Gastroesophageal sphincter (tissue), 4 donors: ENCODE results near the gene FANCL. TPM values are rescaled to one million over a fixed set of nuclear protein-coding genes. Genes with fewer than 3 reads are reported as not detected.
"Not testable (repeated sequence)": the region's sequence is repeated elsewhere in the genome, so short reads cannot be mapped to it uniquely, and the experiment has no call there.

Experiments
- ATAC-seq: fragments of 150-250 bp; one replicate; pipeline ENCODE4 v1.9.1; 2016; ENCODE audit warnings: mild to moderate bottlenecking, moderate library complexity
- H3K27ac ChIP-seq, 4 donors: fragments of 200-600 bp; sonication (generic) in 3 of 4; 1 replicate in 3 of 4; 2 replicates in 1 of 4; pipeline ENCODE4 v1.5.1; 2016 to 2019
- H3K27me3 ChIP-seq: fragments of 200-600 bp; sonication (generic); one replicate; pipeline ENCODE4 v1.5.1; 2019
- H3K36me3 ChIP-seq, 2 donors: fragments of 200-600 bp; sonication (generic); one replicate each; pipeline ENCODE4 v1.5.1; 2019; ENCODE audit warnings: control low read depth in 1 of 2
- H3K4me1 ChIP-seq, 3 donors: fragments of 200-600 bp; sonication (generic); 1 replicate in 2 of 3; 2 replicates in 1 of 3; pipeline ENCODE4 v1.5.1; 2016 to 2019; ENCODE audit warnings: control low read depth in 2 of 3
- H3K4me3 ChIP-seq, 2 donors: fragments of 200-600 bp; sonication (generic); one replicate each; pipeline ENCODE4 v1.5.1; 2019; ENCODE audit warnings: mild to moderate bottlenecking in 1 of 2, moderate library complexity in 1 of 2
- H3K9me3 ChIP-seq, 3 donors: fragments of 200-600 bp; sonication (generic); one replicate each; pipeline ENCODE4 v1.5.1; 2017 to 2019; ENCODE audit warnings: control low read depth in 2 of 3
- EP300 ChIP-seq: sonication (generic); formaldehyde crosslinking; IDR thresholded peaks from one replicate; pipeline ENCODE4 v1.6.1; 2017; ENCODE audit warnings: antibody characterized with exemption, mild to moderate bottlenecking
- POLR2A ChIP-seq, 2 donors: fragments of 450-650 bp; IDR thresholded peaks; one replicate each; pipeline ENCODE4 v1.6.1; 2017; ENCODE audit warnings: antibody characterized with exemption in 2 of 2, mild to moderate bottlenecking in 2 of 2, moderate library complexity in 1 of 2
- POLR2AphosphoS5 ChIP-seq: sonication (generic); formaldehyde crosslinking; IDR thresholded peaks from one replicate; pipeline ENCODE4 v1.6.1; 2017; ENCODE audit warnings: antibody characterized with exemption
- WGBS, 2 donors: methylation state at CpG; one replicate each; pipeline ENCODE4 v1.1.5; 2018; ENCODE audit warnings: low coverage in 1 of 2; 5-methylcytosine and 5-hydroxymethylcytosine counted together
- total RNA-seq, 4 donors: library from RNA; depleted of rRNA; stranded (reverse); fragments of >200 nt; gene quantifications; one replicate each; pipeline ENCODE4 v1.1.0, GENCODE V29; 2016
- TF ChIP-seq, protein P1 (sequence below), 4 experiments: fragments of 200-600 bp in 2 of 4; fragments of 450-650 bp in 2 of 4; sonication (generic) in 1 of 4; IDR thresholded peaks; one replicate each; pipeline ENCODE4 v1.5.1; 2017 to 2019; ENCODE audit warnings: antibody characterized with exemption in 4 of 4, mild to moderate bottlenecking in 2 of 4, moderate library complexity in 2 of 4

The FANCL gene
- total RNA-seq, 4 donors from 2014 or later = 8.2 to 22.5 (median 15.3) TPM

DNA sequence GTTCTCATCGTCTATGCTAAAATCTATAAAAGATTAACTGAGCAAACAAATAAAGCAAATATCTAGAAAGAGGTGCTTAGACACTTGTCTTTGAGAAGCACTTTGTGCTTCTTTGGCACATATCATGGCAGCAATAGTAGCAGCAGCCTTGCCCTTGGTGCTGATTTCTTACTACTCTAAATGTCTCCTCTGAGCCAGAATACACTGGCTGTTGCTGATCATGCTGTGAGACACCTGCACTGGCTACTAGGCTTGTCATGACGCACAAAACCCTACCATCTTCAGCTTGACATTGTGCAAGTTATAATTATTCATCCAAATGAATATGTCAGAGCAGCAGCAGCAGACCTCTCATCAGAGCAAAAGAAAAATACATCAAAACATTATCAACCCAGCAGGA is 46.7 kb downstream of the FANCL start:
- peaks cover 0 to 12% of the 10 kb centered on the region in 2 donors for H3K36me3 ChIP-seq
- no peak for ATAC-seq

DNA sequence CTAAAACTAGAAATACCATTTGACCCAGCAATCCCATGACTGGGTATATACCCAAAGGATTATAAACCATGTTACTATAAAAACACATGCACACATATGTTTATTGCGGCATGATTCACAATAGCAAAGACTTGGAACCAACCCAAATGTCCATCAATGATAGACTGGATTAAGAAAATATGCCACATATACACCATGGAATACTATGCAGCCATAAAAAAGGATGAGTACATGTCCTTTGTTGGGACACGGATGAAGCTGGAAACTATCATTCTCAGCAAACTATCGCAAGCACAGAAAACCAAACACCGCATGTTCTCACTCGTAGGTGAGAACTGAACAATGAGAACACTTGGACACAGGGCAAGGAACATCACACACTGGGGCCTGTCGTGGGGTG is 54.1 kb downstream of the FANCL start:
- H3K36me3 ChIP-seq = peaks cover 0 to 29% of the 10 kb centered on the region in 2 donors
- not testable (repeated sequence) for ATAC-seq

More for the DNA sequence above, 46.7 kb downstream of the FANCL start:
- no peak overlapping the region for H3K4me3 ChIP-seq
- no peak overlapping the region for H3K27ac ChIP-seq
- no peaks in the 10 kb centered on the region for H3K9me3 ChIP-seq
- no peaks in the 10 kb centered on the region for H3K27me3 ChIP-seq
- no peaks in the 10 kb centered on the region for H3K4me1 ChIP-seq
- TF ChIP-seq POLR2AphosphoS5 = no peak
- TF ChIP-seq POLR2A (IDR thresholded peaks at IDR 0.05) = no peak
- TF ChIP-seq, protein P1, sequence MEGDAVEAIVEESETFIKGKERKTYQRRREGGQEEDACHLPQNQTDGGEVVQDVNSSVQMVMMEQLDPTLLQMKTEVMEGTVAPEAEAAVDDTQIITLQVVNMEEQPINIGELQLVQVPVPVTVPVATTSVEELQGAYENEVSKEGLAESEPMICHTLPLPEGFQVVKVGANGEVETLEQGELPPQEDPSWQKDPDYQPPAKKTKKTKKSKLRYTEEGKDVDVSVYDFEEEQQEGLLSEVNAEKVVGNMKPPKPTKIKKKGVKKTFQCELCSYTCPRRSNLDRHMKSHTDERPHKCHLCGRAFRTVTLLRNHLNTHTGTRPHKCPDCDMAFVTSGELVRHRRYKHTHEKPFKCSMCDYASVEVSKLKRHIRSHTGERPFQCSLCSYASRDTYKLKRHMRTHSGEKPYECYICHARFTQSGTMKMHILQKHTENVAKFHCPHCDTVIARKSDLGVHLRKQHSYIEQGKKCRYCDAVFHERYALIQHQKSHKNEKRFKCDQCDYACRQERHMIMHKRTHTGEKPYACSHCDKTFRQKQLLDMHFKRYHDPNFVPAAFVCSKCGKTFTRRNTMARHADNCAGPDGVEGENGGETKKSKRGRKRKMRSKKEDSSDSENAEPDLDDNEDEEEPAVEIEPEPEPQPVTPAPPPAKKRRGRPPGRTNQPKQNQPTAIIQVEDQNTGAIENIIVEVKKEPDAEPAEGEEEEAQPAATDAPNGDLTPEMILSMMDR (IDR thresholded peaks at IDR 0.05) = no peak
- TF ChIP-seq EP300 = no peak
- WGBS, 2 donors = 77 to 86% methylated on average over 1 of the region's 2 CpGs

DNA sequence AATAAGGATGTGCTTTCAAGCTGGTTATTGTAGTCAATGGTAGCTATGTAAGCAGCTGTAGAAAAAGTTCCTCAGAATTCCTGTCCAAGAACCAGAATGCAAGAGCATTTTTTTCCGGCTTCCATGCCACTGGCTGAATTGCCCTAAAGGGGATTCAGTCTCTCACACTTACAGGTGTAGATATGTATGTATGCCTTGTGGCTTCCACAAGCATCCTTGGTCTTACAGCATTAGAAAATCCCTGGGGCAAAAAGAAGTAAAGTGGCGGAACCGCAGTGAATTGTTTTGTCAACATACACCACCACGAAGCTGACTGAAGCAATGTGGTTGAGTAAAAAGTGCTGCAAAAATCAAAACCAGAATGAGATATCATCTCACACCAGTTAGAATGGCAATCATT is 54.6 kb downstream of the FANCL start:
- WGBS, 2 donors = 82 to 94% methylated on average over 3 to 4 of the region's 4 CpGs
- no peak for ATAC-seq
- TF ChIP-seq POLR2AphosphoS5 (no peak), EP300 (no peak)
- TF ChIP-seq, protein P1 (IDR thresholded peaks at IDR 0.05) = no peak
- H3K27me3 ChIP-seq = no peaks in the 10 kb centered on the region
- H3K4me3 ChIP-seq = no peak overlapping the region
- H3K36me3 ChIP-seq = peaks cover 0 to 29% of the 10 kb centered on the region in 2 donors
- H3K27ac ChIP-seq = no peak overlapping the region
- H3K4me1 ChIP-seq = no peaks in the 10 kb centered on the region
- H3K9me3 ChIP-seq = no peaks in the 10 kb centered on the region

More for the DNA sequence above, 54.1 kb downstream of the FANCL start:
- H3K4me3 ChIP-seq, H3K4me1 ChIP-seq, H3K27me3 ChIP-seq, H3K27ac ChIP-seq, H3K9me3 ChIP-seq: not testable (repeated sequence)
- WGBS, 2 donors = 98% methylated on average over 6 of the region's 6 CpGs; no CpG with 5 or more reads in 1 of the 2 donors

DNA sequence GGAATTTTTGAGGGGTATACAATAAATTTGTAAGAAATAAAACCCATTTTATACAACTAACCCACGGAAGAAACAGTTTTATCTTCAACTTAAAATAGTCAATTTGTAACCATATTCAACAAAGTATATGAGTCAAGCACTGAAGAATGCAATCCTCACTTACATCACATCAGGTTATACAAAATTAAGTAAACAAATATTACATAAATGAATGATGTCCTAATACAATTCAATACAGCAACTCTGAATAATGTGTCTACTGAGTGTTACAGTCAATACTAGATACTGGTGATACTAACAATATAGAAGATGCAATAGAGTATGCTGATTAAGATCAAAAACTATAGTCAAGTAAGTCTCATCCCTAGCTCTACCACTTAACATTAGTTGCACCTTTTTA is 58.6 kb downstream of the FANCL start:
- no peaks in the 10 kb centered on the region for H3K4me1 ChIP-seq
- WGBS, 2 donors = 88% methylated on average over 1 of the region's 1 CpG
- H3K27me3 ChIP-seq = no peaks in the 10 kb centered on the region
- H3K4me3 ChIP-seq = no peak overlapping the region
- no peak overlapping the region for H3K27ac ChIP-seq
- no peaks in the 10 kb centered on the region for H3K9me3 ChIP-seq
- H3K36me3 ChIP-seq = peaks cover 0 to 14% of the 10 kb centered on the region in 2 donors
- ATAC-seq = no peak
- TF ChIP-seq POLR2A (IDR thresholded peaks at IDR 0.05) (no peak), EP300 (no peak), POLR2AphosphoS5 (no peak)
- TF ChIP-seq, protein P1 (IDR thresholded peaks at IDR 0.05) = no peak

DNA sequence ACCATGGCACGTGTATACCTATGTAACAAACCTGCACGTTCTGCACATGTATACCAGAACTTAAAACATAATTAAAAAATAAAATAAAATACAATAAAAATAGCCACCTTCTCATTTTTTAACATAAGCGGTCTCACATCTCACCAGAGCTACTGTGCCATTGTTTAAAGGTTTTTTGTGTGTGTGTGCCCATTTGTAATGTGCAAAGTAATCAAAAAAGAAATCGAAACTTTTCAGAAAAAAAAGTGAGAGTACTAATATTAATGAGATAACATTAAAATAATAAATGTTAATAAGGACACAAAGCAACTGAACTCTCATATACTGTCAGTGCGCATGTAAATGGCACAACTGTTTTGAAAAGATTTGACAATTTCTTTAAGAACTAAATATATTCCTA is 60.5 kb downstream of the FANCL start:
- Histone ChIP-seq H3K27me3 (no peaks in the 10 kb centered on the region), H3K27ac (no peak overlapping the region), H3K4me1 (no peaks in the 10 kb centered on the region), H3K36me3 (no peaks in the 10 kb centered on the region), H3K4me3 (no peak overlapping the region), H3K9me3 (no peaks in the 10 kb centered on the region)
- TF ChIP-seq POLR2AphosphoS5 (no peak), EP300 (no peak), POLR2A (IDR thresholded peaks at IDR 0.05) (no peak)
- TF ChIP-seq, protein P1 (IDR thresholded peaks at IDR 0.05) = no peak
- no peak for ATAC-seq
- 91 to 92% methylated on average over 5 of the region's 5 CpGs for WGBS, 2 donors

DNA sequence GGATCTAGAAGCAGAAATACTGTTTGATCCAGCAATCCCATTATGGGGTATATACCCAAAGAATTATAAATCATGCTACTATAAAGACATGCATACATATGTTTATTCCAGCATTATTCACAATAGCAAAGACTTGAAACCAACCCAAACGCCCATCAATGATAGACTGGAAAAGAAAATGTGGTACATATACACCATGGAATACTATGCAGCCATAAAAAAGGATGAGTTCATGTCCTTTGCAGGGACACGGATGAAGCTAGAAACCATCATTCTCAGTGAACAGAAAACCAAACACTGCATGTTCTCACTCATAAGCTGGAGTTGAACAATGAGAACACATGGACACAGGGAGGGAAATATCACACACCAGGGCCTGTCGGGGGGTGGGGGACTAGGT is 61.0 kb downstream of the FANCL start:
- WGBS, 2 donors = 95 to 100% methylated on average over 2 to 3 of the region's 3 CpGs
- not testable (repeated sequence) for H3K4me1 ChIP-seq, H3K9me3 ChIP-seq, H3K27ac ChIP-seq, ATAC-seq, H3K4me3 ChIP-seq, H3K27me3 ChIP-seq, H3K36me3 ChIP-seq

DNA sequence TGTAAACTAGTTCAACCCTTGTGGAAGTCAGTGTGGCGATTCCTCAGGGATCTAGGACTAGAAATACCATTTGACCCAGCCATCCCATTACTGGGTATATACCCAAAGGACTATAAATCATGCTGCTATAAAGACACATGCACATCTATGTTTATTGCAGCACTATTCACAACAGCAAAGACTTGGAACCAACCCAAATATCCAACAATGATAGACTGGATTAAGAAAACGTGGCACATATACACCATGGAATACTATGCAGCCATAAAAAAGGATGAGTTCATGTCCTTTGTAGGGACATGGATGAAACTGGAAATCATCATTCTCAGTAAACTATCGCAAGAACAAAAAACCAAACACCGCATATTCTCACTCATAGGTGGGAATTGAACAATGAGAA is 63.9 kb downstream of the FANCL start:
- H3K27me3 ChIP-seq, ATAC-seq, H3K9me3 ChIP-seq, H3K27ac ChIP-seq, H3K36me3 ChIP-seq, H3K4me1 ChIP-seq, H3K4me3 ChIP-seq: not testable (repeated sequence)
- WGBS, 2 donors = no CpG with 5 or more reads among the region's 4 CpGs

DNA sequence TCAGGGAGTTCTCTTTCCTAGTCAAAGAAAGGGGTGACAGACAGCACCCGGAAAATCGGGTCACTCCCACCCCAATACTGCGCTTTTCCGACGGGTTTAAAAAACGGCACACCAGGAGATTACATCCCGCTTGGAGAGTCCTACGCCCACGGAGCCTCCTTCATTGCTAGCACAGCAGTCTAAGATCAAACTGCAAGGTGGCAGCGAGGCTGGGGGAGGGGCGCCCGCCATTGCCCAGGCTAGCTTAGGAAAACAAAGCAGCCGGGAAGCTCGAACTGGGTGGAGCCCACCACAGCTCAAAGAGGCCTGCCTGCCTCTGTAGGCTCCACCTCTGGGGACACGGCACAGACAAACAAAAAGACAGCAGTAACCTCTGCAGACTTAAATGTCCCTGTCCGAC is 69.3 kb downstream of the FANCL start:
- not testable (repeated sequence) for ATAC-seq, H3K4me3 ChIP-seq
- peaks cover 0 to 31% of the 10 kb centered on the region in 2 donors for H3K36me3 ChIP-seq

DNA sequence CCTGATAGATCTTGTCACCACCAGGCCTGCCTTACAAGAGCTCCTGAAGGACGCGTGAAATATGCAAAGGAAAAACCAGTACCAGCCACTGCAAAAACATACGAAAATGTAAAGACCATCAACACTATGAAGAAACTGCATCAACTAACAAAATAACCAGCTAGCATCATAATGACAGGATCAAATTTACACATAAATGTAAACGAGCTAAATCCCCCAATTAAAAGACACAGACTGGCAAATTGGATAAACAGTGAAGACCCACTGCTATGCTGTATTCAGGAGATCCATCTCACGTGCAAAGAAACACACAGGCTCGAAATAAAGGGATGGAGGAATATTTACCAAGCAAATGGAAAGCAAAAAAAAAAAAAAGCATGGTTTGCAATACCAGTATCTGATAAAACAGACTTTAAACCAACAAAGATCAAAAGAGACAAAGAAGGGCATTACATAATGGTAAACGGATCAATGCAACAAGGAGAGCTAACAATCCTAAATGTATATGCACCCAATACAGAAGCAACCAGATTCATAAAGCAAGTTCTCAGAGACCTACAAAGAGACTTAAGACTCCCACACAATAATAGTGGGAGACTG is 70.7 kb downstream of the FANCL start:
- 80 to 89% methylated on average over 5 to 7 of the region's 7 CpGs for WGBS, 2 donors

More for the DNA sequence above, 69.3 kb downstream of the FANCL start:
- H3K27ac ChIP-seq, H3K27me3 ChIP-seq, H3K4me1 ChIP-seq: not testable (repeated sequence)
- peaks cover 0 to 15% (median 0%) of the 10 kb centered on the region in 3 donors for H3K9me3 ChIP-seq
- WGBS, 2 donors = 94% methylated on average over 9 of the region's 16 CpGs; no CpG with 5 or more reads in 1 of the 2 donors

More for the DNA sequence above, 70.7 kb downstream of the FANCL start:
- not testable (repeated sequence) for H3K4me1 ChIP-seq, H3K4me3 ChIP-seq, H3K27me3 ChIP-seq, H3K27ac ChIP-seq, ATAC-seq
- Histone ChIP-seq H3K36me3 (peaks cover 0 to 31% of the 10 kb centered on the region in 2 donors), H3K9me3 (peaks cover 0 to 15% (median 0%) of the 10 kb centered on the region in 3 donors)
